ENCODE results near the gene RIC8A. TPM values are rescaled to one million over a fixed set of nuclear protein-coding genes. Genes with fewer than 3 reads are reported as not detected.

RIC8A gene
- total RNA-seq, 4 donors from 2014 or later = 69.0 to 118 (median 101) TPM

DNA sequence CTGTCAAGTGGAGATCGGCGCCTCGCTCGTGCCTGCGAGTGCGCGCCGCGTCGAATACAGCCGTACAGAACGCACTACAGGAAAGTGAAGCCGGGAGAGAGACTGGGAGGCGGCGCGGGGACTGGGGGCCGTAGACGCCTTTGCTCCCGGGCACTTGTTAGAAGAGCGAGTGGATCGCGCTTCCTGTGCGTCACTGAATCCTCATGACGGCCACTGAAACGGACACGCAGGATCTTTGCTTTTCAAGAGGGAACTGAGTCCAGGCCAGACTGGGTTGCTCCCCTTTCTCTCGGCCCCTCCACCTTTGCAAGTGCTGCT lies 314 bp downstream of the RIC8A start:
- Histone ChIP-seq H3K36me3 (peaks cover 7 to 62% (median 21%) of the 10 kb centered on the region in 3 donors), H3K27ac (peak overlapping the region; percentile 98 to 100 (median 99)), H3K9me3 (no peaks in the 10 kb centered on the region), H3K4me3 (peak overlapping the region; percentile 80 to 99 (median 91)), H3K4me1 (peaks cover 14 to 62% (median 28%) of the 10 kb centered on the region in 4 donors), H3K27me3 (no peaks in the 10 kb centered on the region)
- TF ChIP-seq POLR2A (IDR thresholded peaks at IDR 0.05) (no peak), EP300 (IDR thresholded peaks at IDR 0.05) (no peak)
- TF ChIP-seq, protein P1, sequence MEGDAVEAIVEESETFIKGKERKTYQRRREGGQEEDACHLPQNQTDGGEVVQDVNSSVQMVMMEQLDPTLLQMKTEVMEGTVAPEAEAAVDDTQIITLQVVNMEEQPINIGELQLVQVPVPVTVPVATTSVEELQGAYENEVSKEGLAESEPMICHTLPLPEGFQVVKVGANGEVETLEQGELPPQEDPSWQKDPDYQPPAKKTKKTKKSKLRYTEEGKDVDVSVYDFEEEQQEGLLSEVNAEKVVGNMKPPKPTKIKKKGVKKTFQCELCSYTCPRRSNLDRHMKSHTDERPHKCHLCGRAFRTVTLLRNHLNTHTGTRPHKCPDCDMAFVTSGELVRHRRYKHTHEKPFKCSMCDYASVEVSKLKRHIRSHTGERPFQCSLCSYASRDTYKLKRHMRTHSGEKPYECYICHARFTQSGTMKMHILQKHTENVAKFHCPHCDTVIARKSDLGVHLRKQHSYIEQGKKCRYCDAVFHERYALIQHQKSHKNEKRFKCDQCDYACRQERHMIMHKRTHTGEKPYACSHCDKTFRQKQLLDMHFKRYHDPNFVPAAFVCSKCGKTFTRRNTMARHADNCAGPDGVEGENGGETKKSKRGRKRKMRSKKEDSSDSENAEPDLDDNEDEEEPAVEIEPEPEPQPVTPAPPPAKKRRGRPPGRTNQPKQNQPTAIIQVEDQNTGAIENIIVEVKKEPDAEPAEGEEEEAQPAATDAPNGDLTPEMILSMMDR (IDR thresholded peaks at IDR 0.05) = no peak
- no peak for DNase-seq (ENCODE audit: low spot score in 2 of 2)
- 0% methylated on average over 11 to 27 of the region's 27 CpGs for WGBS, 2 donors

DNA sequence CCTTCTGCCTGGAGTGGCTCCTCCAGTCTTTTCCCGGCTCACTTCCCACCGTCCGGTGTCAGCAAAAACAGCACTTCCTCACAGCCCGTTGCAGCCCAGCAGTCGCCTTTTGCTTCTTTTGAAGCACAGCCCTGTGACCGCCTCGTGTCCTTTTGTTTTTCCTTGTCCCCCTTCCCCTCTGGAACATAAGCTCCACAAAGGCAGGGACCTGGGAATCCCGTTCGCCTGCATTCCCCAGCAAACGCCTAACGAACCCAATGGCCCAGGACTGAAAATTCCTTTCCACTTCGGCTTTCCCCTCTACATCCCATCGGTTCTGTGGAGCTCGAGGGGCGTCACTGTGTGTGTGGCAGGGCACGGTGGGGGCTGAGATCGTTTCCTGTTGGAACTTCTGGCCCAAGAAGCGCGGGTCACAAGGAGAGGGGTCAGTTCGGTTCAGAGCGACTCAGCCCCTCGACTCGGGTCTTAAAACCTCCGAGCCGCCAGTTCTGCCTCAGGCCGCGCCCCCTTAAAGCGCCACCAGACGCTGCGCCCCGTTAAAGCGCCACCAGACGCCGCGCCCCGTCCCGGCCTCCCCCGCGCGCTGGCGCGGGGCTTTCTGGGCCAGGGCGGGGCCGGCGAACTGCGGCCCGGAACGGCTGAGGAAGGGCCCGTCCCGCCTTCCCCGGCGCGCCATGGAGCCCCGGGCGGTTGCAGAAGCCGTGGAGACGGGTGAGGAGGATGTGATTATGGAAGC lies 841 bp downstream of the RIC8A start:
- Histone ChIP-seq H3K27me3 (no peaks in the 10 kb centered on the region), H3K4me3 (peak overlapping the region; percentile 80 to 99 (median 91)), H3K4me1 (peaks cover 14 to 56% (median 28%) of the 10 kb centered on the region in 4 donors), H3K36me3 (peaks cover 7 to 62% (median 26%) of the 10 kb centered on the region in 3 donors), H3K9me3 (no peaks in the 10 kb centered on the region), H3K27ac (peak overlapping the region; percentile 98 to 100 (median 99))
- TF ChIP-seq, protein P1 (IDR thresholded peaks at IDR 0.05) = peak in 1 of 5 experiments; percentile 39
- peak in 1 of 2 donors; percentile 80 for TF ChIP-seq EP300 (IDR thresholded peaks at IDR 0.05)
- peak; percentile 63 to 89 for TF ChIP-seq POLR2A (IDR thresholded peaks at IDR 0.05)
- peak; percentile 56 to 58 for DNase-seq (ENCODE audit: low spot score in 2 of 2)
- WGBS, 2 donors = 0 to 1% methylated on average over 20 to 57 of the region's 57 CpGs

DNA sequence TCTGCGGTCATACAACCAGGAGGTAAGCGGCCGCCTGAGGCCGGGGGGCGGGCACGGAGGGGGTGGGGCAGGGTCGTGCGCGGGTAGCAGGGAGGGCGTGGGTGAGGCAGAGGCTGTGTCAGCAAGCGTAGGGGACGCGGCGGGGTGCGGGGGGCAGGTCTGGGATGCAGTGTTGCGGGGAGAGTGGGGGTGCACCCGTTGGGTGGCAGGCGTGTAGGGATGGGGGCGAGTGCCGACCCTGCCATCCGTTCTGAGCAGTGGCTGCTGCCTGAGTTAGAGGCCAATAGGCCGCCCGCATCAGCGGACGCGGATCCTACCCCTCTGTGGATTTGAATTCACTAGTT lies 1.4 kb downstream of the RIC8A start:
- peaks cover 7 to 62% (median 28%) of the 10 kb centered on the region in 3 donors for H3K36me3 ChIP-seq

DNA sequence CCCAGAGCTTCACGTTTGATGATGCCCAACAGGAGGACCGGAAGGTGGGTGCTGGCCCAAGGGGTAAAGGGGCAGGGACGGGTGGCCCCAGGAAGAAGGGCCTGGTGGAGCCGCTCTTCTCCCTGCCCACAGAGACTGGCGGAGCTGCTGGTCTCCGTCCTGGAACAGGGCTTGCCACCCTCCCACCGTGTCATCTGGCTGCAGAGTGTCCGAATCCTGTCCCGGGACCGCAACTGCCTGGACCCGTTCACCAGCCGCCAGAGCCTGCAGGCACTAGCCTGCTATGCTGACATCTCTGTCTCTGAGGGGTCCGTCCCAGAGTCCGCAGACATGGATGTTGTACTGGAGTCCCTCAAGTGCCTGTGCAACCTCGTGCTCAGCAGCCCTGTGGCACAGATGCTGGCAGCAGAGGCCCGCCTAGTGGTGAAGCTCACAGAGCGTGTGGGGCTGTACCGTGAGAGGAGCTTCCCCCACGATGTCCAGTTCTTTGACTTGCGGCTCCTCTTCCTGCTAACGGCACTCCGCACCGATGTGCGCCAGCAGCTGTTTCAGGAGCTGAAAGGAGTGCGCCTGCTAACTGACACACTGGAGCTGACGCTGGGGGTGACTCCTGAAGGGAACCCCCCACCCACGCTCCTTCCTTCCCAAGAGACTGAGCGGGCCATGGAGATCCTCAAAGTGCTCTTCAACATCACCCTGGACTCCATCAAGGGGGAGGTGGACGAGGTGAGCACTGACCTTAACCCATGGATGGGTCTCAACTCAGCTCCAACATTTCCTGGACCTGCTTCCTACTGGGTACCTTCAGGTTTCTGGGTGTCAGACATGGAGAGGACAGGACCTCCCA lies 2.0 kb downstream of the RIC8A start:
- H3K36me3 ChIP-seq = peaks cover 7 to 62% (median 28%) of the 10 kb centered on the region in 3 donors
- WGBS, 2 donors = 47 to 52% methylated on average over 19 to 20 of the region's 29 CpGs

More for the DNA sequence above, 1.4 kb downstream of the RIC8A start:
- Histone ChIP-seq H3K9me3 (no peaks in the 10 kb centered on the region), H3K4me1 (peaks cover 14 to 51% (median 28%) of the 10 kb centered on the region in 4 donors), H3K4me3 (peak overlapping the region; percentile 80 to 99 (median 91)), H3K27ac (peak overlapping the region; percentile 98 to 100 (median 99)), H3K27me3 (no peaks in the 10 kb centered on the region)
- TF ChIP-seq, protein P1 (IDR thresholded peaks at IDR 0.05) = no peak
- no peak for TF ChIP-seq POLR2A (IDR thresholded peaks at IDR 0.05)
- no peak for TF ChIP-seq EP300 (IDR thresholded peaks at IDR 0.05)
- no peak for DNase-seq (ENCODE audit: low spot score in 2 of 2)
- 1% methylated on average over 26 of the region's 26 CpGs for WGBS, 2 donors

More for the DNA sequence above, 2.0 kb downstream of the RIC8A start:
- no peaks in the 10 kb centered on the region for H3K27me3 ChIP-seq
- no peak for DNase-seq (ENCODE audit: low spot score in 2 of 2)
- TF ChIP-seq, protein P1 (IDR thresholded peaks at IDR 0.05) = no peak
- peaks cover 14 to 45% (median 28%) of the 10 kb centered on the region in 4 donors for H3K4me1 ChIP-seq
- H3K4me3 ChIP-seq = peak overlapping the region; percentile 80 to 99 (median 91)
- peak overlapping the region; percentile 98 to 100 (median 99) for H3K27ac ChIP-seq
- H3K9me3 ChIP-seq = no peaks in the 10 kb centered on the region
